ENCODE data around the gene CCSER2.

The CCSER2 gene

DNA sequence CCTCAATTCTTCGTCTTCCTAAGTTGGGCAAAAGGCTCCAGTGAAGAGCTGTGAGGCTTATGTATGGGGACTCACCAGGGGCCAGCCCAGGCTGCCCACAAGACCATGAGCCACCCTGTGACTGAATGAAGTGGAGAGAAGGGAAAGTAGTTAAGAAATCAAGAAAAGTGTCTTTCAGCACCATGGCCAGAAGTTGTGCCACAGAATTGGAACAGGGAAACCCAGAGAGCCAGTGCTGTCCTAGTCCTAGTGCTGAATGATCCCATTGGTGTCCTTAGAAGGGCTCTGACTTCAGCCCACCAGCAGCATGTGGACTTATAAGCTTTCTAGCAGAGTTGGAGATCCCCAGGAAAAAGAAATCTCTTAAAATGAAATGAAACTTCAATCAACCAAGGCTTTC, 37.0 kb upstream of the CCSER2 start:
- TF ChIP-seq, protein P1, sequence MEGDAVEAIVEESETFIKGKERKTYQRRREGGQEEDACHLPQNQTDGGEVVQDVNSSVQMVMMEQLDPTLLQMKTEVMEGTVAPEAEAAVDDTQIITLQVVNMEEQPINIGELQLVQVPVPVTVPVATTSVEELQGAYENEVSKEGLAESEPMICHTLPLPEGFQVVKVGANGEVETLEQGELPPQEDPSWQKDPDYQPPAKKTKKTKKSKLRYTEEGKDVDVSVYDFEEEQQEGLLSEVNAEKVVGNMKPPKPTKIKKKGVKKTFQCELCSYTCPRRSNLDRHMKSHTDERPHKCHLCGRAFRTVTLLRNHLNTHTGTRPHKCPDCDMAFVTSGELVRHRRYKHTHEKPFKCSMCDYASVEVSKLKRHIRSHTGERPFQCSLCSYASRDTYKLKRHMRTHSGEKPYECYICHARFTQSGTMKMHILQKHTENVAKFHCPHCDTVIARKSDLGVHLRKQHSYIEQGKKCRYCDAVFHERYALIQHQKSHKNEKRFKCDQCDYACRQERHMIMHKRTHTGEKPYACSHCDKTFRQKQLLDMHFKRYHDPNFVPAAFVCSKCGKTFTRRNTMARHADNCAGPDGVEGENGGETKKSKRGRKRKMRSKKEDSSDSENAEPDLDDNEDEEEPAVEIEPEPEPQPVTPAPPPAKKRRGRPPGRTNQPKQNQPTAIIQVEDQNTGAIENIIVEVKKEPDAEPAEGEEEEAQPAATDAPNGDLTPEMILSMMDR (conservative IDR thresholded peaks at IDR 0.05; ENCODE audit: control insufficient read depth, insufficient read depth, low read depth, low read length): no peak

DNA sequence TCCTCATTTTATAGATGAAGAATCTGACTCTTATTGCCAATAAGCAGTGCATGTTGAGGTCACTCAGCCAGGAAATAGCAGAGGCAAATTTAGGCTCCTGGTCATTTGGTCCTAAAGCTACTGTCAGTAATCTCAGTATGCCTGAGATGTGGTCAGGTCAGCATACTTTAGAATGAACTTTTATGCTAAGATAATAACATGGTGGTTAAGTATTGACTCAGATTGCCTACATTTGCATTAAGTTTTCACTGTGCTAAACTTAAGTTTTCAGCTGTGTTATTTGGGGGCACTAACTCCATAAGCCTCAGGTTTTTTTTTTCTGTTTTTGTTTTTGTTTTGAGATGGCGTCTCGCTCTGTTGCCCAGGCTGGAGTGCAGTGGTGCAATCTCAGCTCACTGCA, 35.9 kb upstream of the CCSER2 start:
- TF ChIP-seq, protein P1 (conservative IDR thresholded peaks at IDR 0.05; ENCODE audit: control insufficient read depth, insufficient read depth, low read depth, low read length): no peak
- DNase-seq (ENCODE audit: low read depth): no peak
- H3K4me3 ChIP-seq (ENCODE audit: control insufficient read depth, low read depth, low read length): no peak overlapping the region

More for the DNA sequence above, 37.0 kb upstream of the CCSER2 start:
- H3K4me3 ChIP-seq (ENCODE audit: control insufficient read depth, low read depth, low read length): no peak overlapping the region
- peak; percentile 54 for DNase-seq (ENCODE audit: low read depth)

DNA sequence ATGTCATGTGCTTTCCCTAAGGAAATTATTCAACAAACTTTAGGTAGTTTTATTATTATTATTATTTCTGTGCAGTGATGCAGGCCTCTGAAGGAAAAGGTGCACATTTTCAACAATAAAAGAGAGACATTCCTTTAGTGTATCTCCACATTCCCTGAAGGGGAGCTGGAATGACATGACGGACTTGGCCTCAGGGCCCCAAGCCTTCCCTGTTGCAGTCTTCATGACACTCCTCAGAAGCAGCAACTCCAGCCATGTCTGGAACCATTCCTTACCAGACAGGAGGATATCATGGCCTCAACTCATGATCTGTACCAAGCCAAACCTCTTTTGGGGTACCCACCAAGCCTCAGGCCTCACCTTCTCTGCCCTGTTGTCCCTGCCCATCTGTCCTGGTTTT, 35.2 kb upstream of the CCSER2 start:
- no peak for DNase-seq (ENCODE audit: low read depth)
- no peak overlapping the region for H3K4me3 ChIP-seq (ENCODE audit: control insufficient read depth, low read depth, low read length)
- TF ChIP-seq, protein P1 (conservative IDR thresholded peaks at IDR 0.05; ENCODE audit: control insufficient read depth, insufficient read depth, low read depth, low read length): no peak

DNA sequence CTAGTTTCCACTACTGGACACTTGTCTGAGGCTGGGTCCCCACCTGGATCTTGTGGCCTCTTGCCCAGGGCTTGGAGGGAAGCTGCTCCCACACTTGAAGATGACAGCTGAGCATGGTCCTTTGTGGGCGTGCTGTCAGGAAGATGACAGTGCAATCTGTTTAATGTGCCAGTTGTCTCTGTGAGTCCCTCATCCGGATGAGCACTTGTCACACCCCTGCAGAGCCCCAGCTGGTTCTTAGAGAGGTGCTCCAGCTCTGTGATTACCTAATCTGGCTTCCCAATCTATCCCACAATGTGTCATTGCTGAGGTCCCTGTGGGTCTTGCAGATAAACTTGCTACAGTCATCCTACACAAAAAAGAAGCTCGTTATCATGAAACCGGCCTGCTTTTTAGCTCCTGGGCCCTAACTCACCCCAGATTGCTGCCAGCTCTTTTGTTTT, 34.8 kb upstream of the CCSER2 start:
- no peak overlapping the region for H3K4me3 ChIP-seq (ENCODE audit: control insufficient read depth, low read depth, low read length)
- TF ChIP-seq, protein P1 (conservative IDR thresholded peaks at IDR 0.05; ENCODE audit: control insufficient read depth, insufficient read depth, low read depth, low read length): no peak
- DNase-seq (ENCODE audit: low read depth): no peak

DNA sequence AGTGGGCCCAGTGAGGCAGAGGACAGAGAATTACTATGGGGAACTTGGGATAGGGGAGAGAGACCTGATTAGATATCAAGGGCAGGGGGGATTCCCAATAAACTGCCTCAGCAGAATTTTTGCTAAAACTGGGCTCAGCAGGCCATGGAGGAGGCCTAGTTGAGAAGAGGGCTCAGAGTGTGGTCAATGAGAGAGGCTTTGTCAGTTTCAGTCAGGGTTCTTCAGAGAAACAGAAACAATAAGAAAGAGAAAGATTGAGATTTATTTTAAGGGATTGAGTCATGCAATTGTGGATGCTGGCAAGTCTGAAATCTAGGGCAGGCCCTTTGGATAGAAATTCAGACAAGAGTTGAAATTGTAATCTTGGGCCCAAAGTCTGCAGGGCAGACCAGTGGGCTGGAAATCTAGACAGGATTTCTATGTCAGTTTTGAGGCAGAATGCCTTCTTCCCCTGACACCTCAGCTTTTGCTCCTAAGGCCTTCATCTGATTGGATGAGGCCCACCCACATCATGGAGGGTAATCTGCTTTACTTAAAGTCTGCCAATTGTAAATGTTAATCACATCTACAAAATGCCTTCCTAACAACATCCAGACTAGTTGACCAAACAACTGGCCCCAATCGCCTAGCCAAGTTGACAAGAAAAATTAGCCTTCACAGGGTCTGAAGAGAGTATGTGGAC, 33.5 kb upstream of the CCSER2 start:
- no peak overlapping the region for H3K4me3 ChIP-seq (ENCODE audit: control insufficient read depth, low read depth, low read length)
- no peak for DNase-seq (ENCODE audit: low read depth)
- TF ChIP-seq, protein P1 (conservative IDR thresholded peaks at IDR 0.05; ENCODE audit: control insufficient read depth, insufficient read depth, low read depth, low read length): no peak

DNA sequence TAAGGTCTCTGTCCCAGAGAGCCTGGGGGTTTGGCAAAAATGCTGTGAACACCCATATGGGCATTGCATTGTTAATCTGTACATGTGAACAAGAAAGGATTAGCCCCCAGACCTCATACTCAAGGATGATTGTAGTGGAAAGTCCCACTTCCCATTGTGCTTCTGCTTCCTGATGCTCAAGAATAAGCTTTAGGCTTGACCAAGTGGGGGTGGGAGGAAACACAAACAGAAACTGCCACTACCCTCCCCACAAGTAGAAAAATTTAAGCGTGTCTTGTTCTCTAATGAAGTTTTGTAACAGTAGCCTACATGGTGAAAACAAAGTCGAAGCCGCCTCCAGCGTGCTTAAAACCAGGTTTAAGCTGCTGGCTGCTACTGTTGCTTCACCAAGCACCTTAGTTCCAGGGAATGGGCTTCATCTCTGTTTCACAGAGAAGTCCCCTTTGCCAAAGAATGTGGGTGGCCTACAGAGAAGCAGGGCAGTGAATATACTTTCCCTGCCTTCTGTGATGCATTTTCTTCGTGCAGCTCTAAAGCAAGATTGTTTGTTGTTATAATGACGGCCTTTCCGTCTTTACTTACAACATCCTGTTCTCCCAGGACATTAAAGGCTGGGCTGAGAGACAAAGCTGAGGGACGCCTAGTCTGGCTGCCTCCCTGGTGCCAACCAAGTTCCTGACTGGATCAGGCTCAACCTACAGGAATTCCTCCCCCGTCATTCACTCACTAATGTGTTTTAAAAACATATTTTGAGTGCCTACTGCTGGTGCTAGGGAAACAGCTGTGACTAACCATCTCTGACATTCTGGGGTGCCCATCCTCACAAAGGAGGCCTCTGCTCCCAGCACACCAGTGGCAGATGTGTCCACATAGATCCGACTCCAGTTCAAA, 32.1 kb upstream of the CCSER2 start:
- peak; percentile 11 for DNase-seq (ENCODE audit: low read depth)
- H3K4me3 ChIP-seq (ENCODE audit: control insufficient read depth, low read depth, low read length): no peak overlapping the region
- TF ChIP-seq, protein P1 (conservative IDR thresholded peaks at IDR 0.05; ENCODE audit: control insufficient read depth, insufficient read depth, low read depth, low read length): no peak
